Neural crest cell (in vitro differentiated cells): ENCODE data around the gene ZFP36L1. TPM values are rescaled to one million over a fixed set of nuclear protein-coding genes. Genes with fewer than 3 reads are reported as not detected.

Experiments used
- DNase-seq: peaks from one replicate; pipeline ENCODE4 v3.0.0; 2021; ENCODE audit warnings: low read depth, mixed read lengths, low spot score
- H3K27ac Mint-ChIP-seq: one replicate; pipeline ENCODE4 v1.8.0; 2021; ENCODE audit warnings: mild to moderate bottlenecking, mixed read lengths; ENCODE audit not compliant: unreplicated experiment
- H3K27me3 Mint-ChIP-seq: 2 replicates; pipeline ENCODE4 v1.8.0; 2021; ENCODE audit warnings: low read depth, mild to moderate bottlenecking, mixed read lengths
- H3K36me3 Mint-ChIP-seq: 2 replicates; pipeline ENCODE4 v1.8.0; 2021; ENCODE audit warnings: low read depth, mild to moderate bottlenecking, mixed read lengths
- H3K4me1 Mint-ChIP-seq: 2 replicates; pipeline ENCODE4 v1.8.0; 2021; ENCODE audit warnings: mixed read lengths
- H3K4me3 Mint-ChIP-seq: one replicate; pipeline ENCODE4 v1.8.0; 2021; ENCODE audit warnings: mild to moderate bottlenecking, mixed read lengths
- H3K9me3 Mint-ChIP-seq: 2 replicates; pipeline ENCODE4 v1.8.0; 2021; ENCODE audit warnings: mixed read lengths
- total RNA-seq: library from RNA; stranded (reverse); gene quantifications from 2 replicates; pipeline ENCODE4 v1.2.1, GENCODE V29; 2021
- TF ChIP-seq, protein P1 (sequence below): fragments of 200-600 bp; sonication (generic); conservative IDR thresholded peaks from 2 replicates; pipeline ENCODE4 v1.5.0; 2021; ENCODE audit warnings: antibody characterized with exemption, mild to moderate bottlenecking

ZFP36L1 gene
- total RNA-seq, 1 donor from 2014 or later, result 289 TPM

DNA sequence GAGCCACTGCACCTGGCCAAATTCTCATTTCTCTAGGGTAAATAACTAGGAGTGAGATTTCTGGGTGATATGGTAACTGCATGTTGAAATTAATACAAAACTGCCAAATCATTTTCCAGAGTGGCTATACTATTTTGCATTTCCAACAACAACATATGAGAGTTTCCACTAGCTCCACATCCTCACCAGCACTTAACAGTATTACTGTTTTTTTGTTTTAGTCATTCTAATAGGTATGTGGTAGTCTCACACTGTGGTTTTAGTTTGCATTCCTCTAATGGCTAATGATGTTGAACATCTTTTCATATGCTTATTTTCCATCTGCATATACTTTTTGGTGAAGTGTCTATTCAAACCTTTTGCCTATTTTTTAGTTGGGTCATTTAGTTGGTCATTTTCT, 5.8 kb upstream of the ZFP36L1 start:
- TF ChIP-seq, protein P1, sequence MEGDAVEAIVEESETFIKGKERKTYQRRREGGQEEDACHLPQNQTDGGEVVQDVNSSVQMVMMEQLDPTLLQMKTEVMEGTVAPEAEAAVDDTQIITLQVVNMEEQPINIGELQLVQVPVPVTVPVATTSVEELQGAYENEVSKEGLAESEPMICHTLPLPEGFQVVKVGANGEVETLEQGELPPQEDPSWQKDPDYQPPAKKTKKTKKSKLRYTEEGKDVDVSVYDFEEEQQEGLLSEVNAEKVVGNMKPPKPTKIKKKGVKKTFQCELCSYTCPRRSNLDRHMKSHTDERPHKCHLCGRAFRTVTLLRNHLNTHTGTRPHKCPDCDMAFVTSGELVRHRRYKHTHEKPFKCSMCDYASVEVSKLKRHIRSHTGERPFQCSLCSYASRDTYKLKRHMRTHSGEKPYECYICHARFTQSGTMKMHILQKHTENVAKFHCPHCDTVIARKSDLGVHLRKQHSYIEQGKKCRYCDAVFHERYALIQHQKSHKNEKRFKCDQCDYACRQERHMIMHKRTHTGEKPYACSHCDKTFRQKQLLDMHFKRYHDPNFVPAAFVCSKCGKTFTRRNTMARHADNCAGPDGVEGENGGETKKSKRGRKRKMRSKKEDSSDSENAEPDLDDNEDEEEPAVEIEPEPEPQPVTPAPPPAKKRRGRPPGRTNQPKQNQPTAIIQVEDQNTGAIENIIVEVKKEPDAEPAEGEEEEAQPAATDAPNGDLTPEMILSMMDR, result no peak
- no peak for DNase-seq
- H3K27me3 Mint-ChIP-seq, result peaks cover 11% of the 10 kb centered on the region
- peaks cover 20% of the 10 kb centered on the region for H3K9me3 Mint-ChIP-seq
- no peak overlapping the region for H3K27ac Mint-ChIP-seq
- peak overlapping the region; percentile 42 for H3K4me3 Mint-ChIP-seq
- peaks cover 23% of the 10 kb centered on the region for H3K36me3 Mint-ChIP-seq
- peaks cover 41% of the 10 kb centered on the region for H3K4me1 Mint-ChIP-seq

- no peak overlapping the region for H3K27ac Mint-ChIP-seq
- no peak for DNase-seq
- H3K9me3 Mint-ChIP-seq, result peaks cover 12% of the 10 kb centered on the region
- H3K4me1 Mint-ChIP-seq, result peaks cover 49% of the 10 kb centered on the region
- H3K36me3 Mint-ChIP-seq, result peaks cover 24% of the 10 kb centered on the region
- TF ChIP-seq, protein P1, result no peak
- H3K27me3 Mint-ChIP-seq, result peaks cover 25% of the 10 kb centered on the region
- peak overlapping the region; percentile 98 for H3K4me3 Mint-ChIP-seq
These were observed 4.3 kb upstream of the ZFP36L1 start for GRCh38 chr14:68797121-68797670.

DNA sequence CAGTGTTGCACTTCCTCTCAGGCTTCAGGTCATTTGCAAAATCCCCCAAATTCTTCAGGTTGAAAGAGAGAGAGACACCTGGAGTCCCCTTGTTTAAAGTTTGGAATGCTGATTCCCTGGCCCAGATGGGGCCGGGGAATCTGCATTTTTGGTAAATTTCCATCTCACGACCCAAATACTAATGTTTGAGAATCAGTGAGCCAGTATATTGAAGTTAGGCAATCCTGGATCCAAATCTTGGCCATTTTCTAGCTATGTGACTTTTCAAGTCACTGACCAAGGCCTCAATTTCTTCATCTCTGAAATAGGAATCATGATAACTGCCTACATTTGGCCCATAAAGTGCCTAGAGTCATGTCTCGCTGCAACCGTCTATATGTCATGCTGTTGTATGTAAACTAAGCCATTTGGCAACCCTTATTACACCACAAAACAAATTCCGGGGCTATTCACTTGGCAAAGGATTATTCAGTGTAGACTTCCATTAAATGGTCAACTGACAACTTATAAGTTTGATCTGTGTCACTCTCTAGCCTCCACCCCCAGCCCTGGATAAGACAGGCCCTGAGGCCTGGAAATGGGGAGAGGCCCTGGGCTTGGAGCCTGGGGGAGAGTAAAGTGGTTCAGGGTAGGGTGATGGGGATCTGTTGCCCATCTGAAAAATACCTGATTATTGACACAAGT, 3.7 kb upstream of the ZFP36L1 start:
- Mint-ChIP-seq H3K9me3 (peaks cover 6% of the 10 kb centered on the region), H3K27me3 (peaks cover 29% of the 10 kb centered on the region), H3K36me3 (peaks cover 20% of the 10 kb centered on the region), H3K4me3 (peak overlapping the region; percentile 98), H3K27ac (no peak overlapping the region), H3K4me1 (peaks cover 46% of the 10 kb centered on the region)
- no peak for DNase-seq
- TF ChIP-seq, protein P1, result no peak

DNA sequence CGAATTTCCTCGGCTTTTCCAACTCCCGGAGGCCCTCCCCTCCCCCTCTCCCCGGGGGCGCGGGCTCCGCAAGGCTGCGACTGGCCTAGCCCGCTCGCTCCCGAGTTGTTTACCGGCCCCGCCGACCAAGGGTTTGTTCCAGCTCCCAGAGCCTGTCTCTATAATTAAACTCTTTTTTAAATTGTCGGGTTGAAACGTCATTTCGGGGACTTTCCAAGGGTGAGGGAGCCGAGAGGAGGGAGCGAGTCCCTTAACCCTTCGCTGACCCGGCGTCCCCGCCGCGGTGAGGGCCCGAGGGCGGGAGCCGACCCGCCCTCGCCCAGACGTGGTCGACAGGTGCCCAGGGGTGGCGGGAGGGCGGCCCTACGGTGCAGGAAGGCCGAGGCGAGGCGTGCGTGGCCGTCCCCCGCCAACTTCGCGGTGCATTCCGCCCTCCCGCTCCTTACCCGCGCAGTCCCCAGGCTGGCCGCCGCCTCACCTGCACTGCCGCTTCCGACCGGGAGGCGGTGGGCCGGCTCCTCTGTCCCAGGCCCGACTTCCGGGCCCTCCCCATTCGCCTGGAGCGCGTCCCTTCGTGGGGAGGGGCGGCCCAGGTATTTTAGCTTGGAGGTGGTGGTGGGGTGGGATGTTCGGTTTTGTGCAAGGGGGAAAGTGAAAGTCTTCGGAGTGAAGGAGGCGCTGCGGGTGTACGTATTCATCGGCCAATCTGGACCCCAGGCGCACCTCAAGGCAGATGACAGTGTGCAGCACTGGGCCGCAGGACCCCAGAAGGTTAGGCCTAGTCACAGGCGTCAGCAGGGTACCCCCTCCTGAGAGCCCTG, 2.9 kb upstream of the ZFP36L1 start:
- TF ChIP-seq, protein P1, result peak; percentile 80
- Mint-ChIP-seq H3K4me1 (peaks cover 47% of the 10 kb centered on the region), H3K36me3 (peaks cover 26% of the 10 kb centered on the region), H3K27me3 (peaks cover 36% of the 10 kb centered on the region), H3K4me3 (peak overlapping the region; percentile 98), H3K9me3 (peaks cover 4% of the 10 kb centered on the region), H3K27ac (peak overlapping the region; percentile 96)
- no peak for DNase-seq

GRCh38 chr14:68794851-68795596, 2.2 kb upstream of the ZFP36L1 start:
- Mint-ChIP-seq H3K36me3 (peaks cover 34% of the 10 kb centered on the region), H3K27me3 (peaks cover 43% of the 10 kb centered on the region), H3K4me1 (peaks cover 52% of the 10 kb centered on the region), H3K9me3 (peaks cover 4% of the 10 kb centered on the region), H3K4me3 (peak overlapping the region; percentile 98), H3K27ac (peak overlapping the region; percentile 100)
- TF ChIP-seq, protein P1, result no peak
- no peak for DNase-seq
